ENCODE data around the gene GIT2.

Gene GIT2

GRCh38 chr12:109890620-109891170, 105.5 kb downstream of the GIT2 start:
- Histone ChIP-seq H3K9ac (ENCODE audit: low read length in 5 of 5) (no peak overlapping the region), H3K27ac (ENCODE audit: low read depth, low read length) (no peak overlapping the region), H3K4me3 (ENCODE audit: low read depth in 1 of 5, low read length in 5 of 5) (no peak overlapping the region), H3K27me3 (ENCODE audit: control insufficient read depth in 5 of 5, insufficient read depth in 4 of 5, low read length in 5 of 5) (peaks cover 0 to 8% (median 4%) of the 10 kb centered on the region in 5 donors), H3K4me1 (ENCODE audit: control insufficient read depth in 5 of 5, insufficient read depth in 5 of 5, low read length in 5 of 5) (peaks cover 0 to 23% (median 15%) of the 10 kb centered on the region in 5 donors), H3K9me3 (ENCODE audit: control insufficient read depth in 5 of 5, low read length in 5 of 5) (no peaks in the 10 kb centered on the region), H3K36me3 (ENCODE audit: control insufficient read depth in 5 of 5, insufficient read depth in 5 of 5, low read length in 5 of 5) (no peaks in the 10 kb centered on the region)

GRCh38 chr12:109888179-109889020, 107.8 kb downstream of the GIT2 start:
- peak overlapping the region; percentile 41 for H3K27ac ChIP-seq (ENCODE audit: low read depth, low read length)
- H3K27me3 ChIP-seq (ENCODE audit: control insufficient read depth in 5 of 5, insufficient read depth in 4 of 5, low read length in 5 of 5) = peaks cover 0 to 8% (median 4%) of the 10 kb centered on the region in 5 donors
- peak overlapping the region in 1 of 5 donors; percentile 7 for H3K4me3 ChIP-seq (ENCODE audit: low read depth in 1 of 5, low read length in 5 of 5)
- peak overlapping the region in 1 of 5 donors; percentile 39 for H3K9ac ChIP-seq (ENCODE audit: low read length in 5 of 5)
- no peaks in the 10 kb centered on the region for H3K36me3 ChIP-seq (ENCODE audit: control insufficient read depth in 5 of 5, insufficient read depth in 5 of 5, low read length in 5 of 5)
- H3K9me3 ChIP-seq (ENCODE audit: control insufficient read depth in 5 of 5, low read length in 5 of 5) = no peaks in the 10 kb centered on the region
- peaks cover 0 to 23% (median 15%) of the 10 kb centered on the region in 5 donors for H3K4me1 ChIP-seq (ENCODE audit: control insufficient read depth in 5 of 5, insufficient read depth in 5 of 5, low read length in 5 of 5)

DNA sequence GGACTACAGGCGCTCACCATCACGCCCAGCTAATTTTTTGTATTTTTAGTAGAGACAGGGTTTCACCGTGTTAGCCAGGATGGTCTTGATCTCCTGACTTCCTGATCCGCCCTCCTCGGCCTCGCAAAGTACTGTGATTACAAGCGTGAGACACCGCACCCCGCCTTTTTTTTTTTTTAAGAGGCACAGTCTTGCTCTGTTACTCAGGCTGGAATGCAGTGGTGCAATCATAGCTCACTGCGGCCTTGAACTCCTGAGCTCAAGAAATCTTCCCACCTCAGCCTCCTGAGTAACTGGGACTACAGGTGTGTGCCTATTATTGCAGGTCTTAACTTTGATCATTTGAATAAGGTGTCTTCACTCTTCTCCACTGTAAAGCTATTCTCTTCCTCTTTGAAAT, 110.6 kb downstream of the GIT2 start:
- no peak overlapping the region for H3K27ac ChIP-seq (ENCODE audit: low read depth, low read length)
- H3K36me3 ChIP-seq (ENCODE audit: control insufficient read depth in 5 of 5, insufficient read depth in 5 of 5, low read length in 5 of 5) = no peaks in the 10 kb centered on the region
- no peak overlapping the region for H3K4me3 ChIP-seq (ENCODE audit: low read depth in 1 of 5, low read length in 5 of 5)
- peaks cover 0 to 3% (median 0%) of the 10 kb centered on the region in 5 donors for H3K27me3 ChIP-seq (ENCODE audit: control insufficient read depth in 5 of 5, insufficient read depth in 4 of 5, low read length in 5 of 5)
- no peaks in the 10 kb centered on the region for H3K9me3 ChIP-seq (ENCODE audit: control insufficient read depth in 5 of 5, low read length in 5 of 5)
- H3K4me1 ChIP-seq (ENCODE audit: control insufficient read depth in 5 of 5, insufficient read depth in 5 of 5, low read length in 5 of 5) = peaks cover 3 to 29% (median 20%) of the 10 kb centered on the region in 5 donors
- H3K9ac ChIP-seq (ENCODE audit: low read length in 5 of 5) = no peak overlapping the region

- no peak overlapping the region for H3K27ac ChIP-seq (ENCODE audit: low read depth, low read length)
- H3K9ac ChIP-seq (ENCODE audit: low read length in 5 of 5) = no peak overlapping the region
- peaks cover 0 to 2% (median 0%) of the 10 kb centered on the region in 5 donors for H3K27me3 ChIP-seq (ENCODE audit: control insufficient read depth in 5 of 5, insufficient read depth in 4 of 5, low read length in 5 of 5)
- peaks cover 10 to 33% (median 28%) of the 10 kb centered on the region in 5 donors for H3K4me1 ChIP-seq (ENCODE audit: control insufficient read depth in 5 of 5, insufficient read depth in 5 of 5, low read length in 5 of 5)
- H3K36me3 ChIP-seq (ENCODE audit: control insufficient read depth in 5 of 5, insufficient read depth in 5 of 5, low read length in 5 of 5) = no peaks in the 10 kb centered on the region
- no peaks in the 10 kb centered on the region for H3K9me3 ChIP-seq (ENCODE audit: control insufficient read depth in 5 of 5, low read length in 5 of 5)
- H3K4me3 ChIP-seq (ENCODE audit: low read depth in 1 of 5, low read length in 5 of 5) = no peak overlapping the region
Observed at GRCh38 chr12:109883461-109883860, 112.7 kb downstream of the GIT2 start.

DNA sequence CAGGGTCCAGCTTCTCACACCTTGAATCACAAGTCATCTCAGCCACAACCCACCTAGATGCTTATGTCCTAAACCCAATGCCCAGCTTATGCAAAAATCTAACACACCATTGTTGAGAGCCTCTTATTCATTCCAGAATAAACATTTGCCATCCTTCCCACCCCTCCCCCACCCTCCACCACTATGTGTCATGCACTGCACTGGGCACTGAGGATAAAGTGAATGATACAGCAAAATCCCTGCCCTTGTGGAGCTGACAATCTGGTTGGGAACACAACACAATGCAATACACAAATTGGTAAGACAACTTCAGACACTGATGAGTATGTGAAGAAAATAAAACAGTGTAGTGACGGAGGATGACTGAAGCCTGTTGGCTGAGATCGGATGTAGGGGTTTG, 114.4 kb downstream of the GIT2 start:
- H3K4me3 ChIP-seq (ENCODE audit: low read depth in 1 of 5, low read length in 5 of 5) = no peak overlapping the region
- no peaks in the 10 kb centered on the region for H3K36me3 ChIP-seq (ENCODE audit: control insufficient read depth in 5 of 5, insufficient read depth in 5 of 5, low read length in 5 of 5)
- no peak overlapping the region for H3K27ac ChIP-seq (ENCODE audit: low read depth, low read length)
- peaks cover 0 to 2% (median 0%) of the 10 kb centered on the region in 5 donors for H3K27me3 ChIP-seq (ENCODE audit: control insufficient read depth in 5 of 5, insufficient read depth in 4 of 5, low read length in 5 of 5)
- no peaks in the 10 kb centered on the region for H3K9me3 ChIP-seq (ENCODE audit: control insufficient read depth in 5 of 5, low read length in 5 of 5)
- peaks cover 7 to 31% (median 24%) of the 10 kb centered on the region in 5 donors for H3K4me1 ChIP-seq (ENCODE audit: control insufficient read depth in 5 of 5, insufficient read depth in 5 of 5, low read length in 5 of 5)
- no peak overlapping the region for H3K9ac ChIP-seq (ENCODE audit: low read length in 5 of 5)

DNA sequence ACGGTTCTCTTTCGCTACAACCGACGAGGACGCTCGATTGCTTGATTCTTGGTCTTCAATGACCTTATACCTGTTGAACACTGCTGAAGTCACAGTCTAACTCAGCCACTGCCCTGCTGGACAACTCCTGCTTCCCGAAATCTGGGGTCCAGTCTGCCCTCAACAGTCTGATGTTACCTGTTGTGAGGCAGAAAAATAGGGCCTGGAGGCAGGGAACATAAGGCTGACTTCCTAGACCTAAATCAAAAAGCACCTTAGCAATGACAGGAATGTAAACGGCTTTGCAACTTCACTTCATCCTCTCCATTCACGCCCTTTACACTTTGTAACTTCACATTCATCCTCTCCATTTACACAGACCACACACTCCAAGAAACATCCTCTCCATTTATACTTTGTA, 115.2 kb downstream of the GIT2 start:
- H3K27me3 ChIP-seq (ENCODE audit: control insufficient read depth in 5 of 5, insufficient read depth in 4 of 5, low read length in 5 of 5) = no peaks in the 10 kb centered on the region
- peak overlapping the region in 4 of 5 donors; percentile 70 to 85 (median 76) for H3K9ac ChIP-seq (ENCODE audit: low read length in 5 of 5)
- H3K9me3 ChIP-seq (ENCODE audit: control insufficient read depth in 5 of 5, low read length in 5 of 5) = no peaks in the 10 kb centered on the region
- peaks cover 7 to 31% (median 24%) of the 10 kb centered on the region in 5 donors for H3K4me1 ChIP-seq (ENCODE audit: control insufficient read depth in 5 of 5, insufficient read depth in 5 of 5, low read length in 5 of 5)
- no peak overlapping the region for H3K27ac ChIP-seq (ENCODE audit: low read depth, low read length)
- peak overlapping the region; percentile 62 to 71 (median 70) for H3K4me3 ChIP-seq (ENCODE audit: low read depth in 1 of 5, low read length in 5 of 5)
- no peaks in the 10 kb centered on the region for H3K36me3 ChIP-seq (ENCODE audit: control insufficient read depth in 5 of 5, insufficient read depth in 5 of 5, low read length in 5 of 5)

DNA sequence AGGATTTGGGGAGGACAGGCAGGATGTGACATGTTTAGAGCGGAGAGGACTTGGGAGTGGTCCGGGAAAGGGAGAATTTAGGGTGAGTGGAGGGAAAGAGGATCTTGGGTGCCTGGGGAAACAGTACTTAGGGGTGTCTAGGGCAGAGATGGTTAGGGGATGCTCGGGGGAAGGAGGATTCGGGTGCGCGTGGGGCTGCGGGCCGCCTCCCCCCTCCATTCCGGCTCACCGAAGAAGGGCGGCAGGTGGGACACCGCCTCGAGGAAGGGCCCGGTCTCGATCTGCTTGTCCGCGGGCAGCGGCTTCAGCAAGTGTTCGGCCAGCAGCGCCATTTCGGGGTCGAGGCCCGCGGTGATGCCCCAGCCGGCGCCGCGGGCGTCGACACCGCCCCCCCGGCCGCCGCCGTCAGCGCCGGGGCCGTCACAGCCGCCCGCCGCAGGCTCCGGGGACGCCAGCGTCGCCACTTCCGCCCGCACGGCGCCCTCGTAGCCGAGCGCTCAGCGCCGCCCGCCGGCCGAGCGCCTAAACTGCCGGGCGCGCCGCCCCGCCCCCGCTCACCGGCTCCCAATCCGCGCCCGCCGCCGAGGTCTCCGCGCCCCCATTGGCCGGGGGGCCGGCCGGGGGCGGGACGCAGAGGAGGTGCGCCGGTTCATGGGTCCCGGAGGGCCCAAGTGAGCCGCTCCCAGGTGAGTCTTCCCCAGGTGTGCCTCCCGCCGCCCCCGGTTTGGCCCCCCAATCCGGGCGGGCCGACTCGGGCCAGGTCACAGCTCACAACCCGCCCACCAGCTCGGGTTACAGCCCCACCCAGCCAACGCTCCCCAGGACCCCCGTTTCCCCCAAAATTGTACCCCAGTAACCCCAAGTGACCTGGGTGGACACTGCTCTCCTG, 115.9 kb downstream of the GIT2 start, which contains the start of gene GLTP:
Gene GLTP, minus strand, starts transcription at position 499 of the 889 bp plus-strand sequence. Its CDS starts 167 bp downstream, at position 332.
- Histone ChIP-seq H3K4me3 (ENCODE audit: low read depth in 1 of 5, low read length in 5 of 5) (peak within 1 kb of the TSS; percentile 82 to 92 (median 87)), H3K27me3 (ENCODE audit: control insufficient read depth in 5 of 5, insufficient read depth in 4 of 5, low read length in 5 of 5) (no peaks in the 10 kb centered on the region), H3K36me3 (ENCODE audit: control insufficient read depth in 5 of 5, insufficient read depth in 5 of 5, low read length in 5 of 5) (no peaks in the 10 kb centered on the region), H3K9ac (ENCODE audit: low read length in 5 of 5) (peak within 1 kb of the TSS; percentile 77 to 97 (median 91)), H3K27ac (ENCODE audit: low read depth, low read length) (peak within 1 kb of the TSS; percentile 48), H3K9me3 (ENCODE audit: control insufficient read depth in 5 of 5, low read length in 5 of 5) (no peaks in the 10 kb centered on the region), H3K4me1 (ENCODE audit: control insufficient read depth in 5 of 5, insufficient read depth in 5 of 5, low read length in 5 of 5) (peaks cover 7 to 31% (median 24%) of the 10 kb centered on the region in 5 donors)
